Heart left ventricle (tissue), 13 donors: ENCODE data around the gene RSRC2.

Experiments
- CTCF ChIP-seq, 12 donors: fragments of 200-600 bp; sonication (generic) in 4 of 12; IDR thresholded peaks; one replicate each; pipeline versions ENCODE4 v1.5.0 to v1.8.0; 2018 to 2022; ENCODE audit warnings: antibody characterized with exemption in 12 of 12, mild to moderate bottlenecking in 5 of 12
- POLR2A ChIP-seq, 2 donors: fragments of 450-650 bp; IDR thresholded peaks; one replicate each; pipeline ENCODE4 v1.6.1; 2017; ENCODE audit warnings: antibody characterized with exemption in 2 of 2, mild to moderate bottlenecking in 2 of 2, moderate library complexity in 2 of 2
- donor health status: ischemic (EF 13 %, LVEDD 7.1; RV severe dilation, severe dysfunction).
- donor health status: DM: no; HTN: yes; CAD: no.
- donor health status: DM: no; HTN: no; CAD: no.
- donor health status: ischemic (EF 25% LVEDD 6.9; RV normal size, moderate dysfunction).
- donor health status: ischemic (EF 25% LVEDD 5.7; RV mildly dilated, moderate dysfunction).
- donor health status: ischemic (EF 35%, LVEDD 5.7; RV mildly dilated, moderate dysfunction).
- donor health status: nonischemic (EF 11% LVEDD 7.7; RV severe dilation, severe dysfunction).
- donor health status: DM: yes; HTN: yes; CAD: no.
- donor health status: PGD.
- donor health status: ischemic (EF 29% LVEDD 5.4; RV normal size, mild dysfunction).
- donor health status: nonischemic (EF 23%, LVEDD 6.1; RV moderate dilation, normal function).

- peak in 1 of 2 donors; percentile 82 for TF ChIP-seq POLR2A (IDR thresholded peaks at IDR 0.05)
- TF ChIP-seq CTCF (IDR thresholded peaks at IDR 0.05), result no peak
Measured at GRCh38 chr12:122526683-122527477, at the start of gene RSRC2, which contains the start of gene KNTC1.
